PC-9 (cell line): ENCODE measurements around the gene ATP1B4. TPM values are rescaled to one million over a fixed set of nuclear protein-coding genes. Genes with fewer than 3 reads are reported as not detected.

Experiments
- BruUV-seq: library from RNA; stranded (reverse); fragments of 400-500 nt; replicated peaks from 2 replicates; lab custom pipeline; 2021; lab: Mats Ljungman, UMichigan
- CTCF ChIA-PET: fragments of 300-600 bp; sonication (Branson Sonifier 250); formaldehyde crosslinking; loops from one replicate; lab custom pipeline; 2022; ENCODE audit warnings: antibody characterized with exemption; lab: Charles Lee
- POLR2A ChIA-PET: fragments of 300-600 bp; sonication (Branson Sonifier 250); formaldehyde crosslinking; loops from one replicate; lab custom pipeline; 2022; ENCODE audit warnings: antibody characterized with exemption; ENCODE audit not compliant: unreplicated experiment; lab: Charles Lee
- DNase-seq, 2 experiments: peaks; one replicate each; pipeline versions ENCODE4 v3.0.0 to v3.0.0-alpha.2; 2015 to 2022; ENCODE audit warnings: mixed read lengths in 1 of 2
- H2AFZ ChIP-seq: fragments of 200-600 bp; sonication (generic); 2 replicates; pipeline ENCODE4 v1.8.1; 2017; ENCODE audit warnings: antibody characterized with exemption
- H3F3A ChIP-seq: fragments of 200-600 bp; sonication (generic); 2 replicates; pipeline ENCODE4 v1.8.1; 2017; ENCODE audit warnings: antibody characterized with exemption, mild to moderate bottlenecking, low read depth; ENCODE audit not compliant: insufficient read depth
- H3K27ac ChIP-seq: fragments of 200-600 bp; sonication (generic); 2 replicates; pipeline ENCODE4 v1.6.1; 2016; ENCODE audit warnings: mixed run types
- H3K27me3 ChIP-seq: fragments of 200-600 bp; sonication (generic); 2 replicates; pipeline ENCODE4 v1.6.1; 2016; ENCODE audit warnings: low read depth, mixed run types; ENCODE audit not compliant: insufficient read depth
- H3K36me3 ChIP-seq: fragments of 200-600 bp; sonication (generic); 2 replicates; pipeline ENCODE4 v1.6.1; 2016; ENCODE audit warnings: low read depth, mixed run types
- H3K4me1 ChIP-seq: fragments of 200-600 bp; sonication (generic); replicated peaks from 2 replicates; pipeline ENCODE4 v1.6.1; 2016; ENCODE audit warnings: mixed run types; ENCODE audit not compliant: insufficient read depth
- H3K4me2 ChIP-seq: fragments of 200-600 bp; sonication (generic); 2 replicates; pipeline ENCODE4 v1.6.1; 2017; ENCODE audit warnings: mixed run types
- H3K4me3 ChIP-seq: fragments of 200-600 bp; sonication (generic); 2 replicates; pipeline ENCODE4 v1.6.1; 2016; ENCODE audit warnings: mixed run types
- H3K79me2 ChIP-seq: fragments of 200-600 bp; sonication (generic); 2 replicates; pipeline ENCODE4 v1.6.1; 2017; ENCODE audit warnings: low read depth, mixed run types
- H3K9me2 ChIP-seq: fragments of 200-600 bp; sonication (generic); 2 replicates; pipeline ENCODE4 v1.8.1; 2017; ENCODE audit warnings: mild to moderate bottlenecking; ENCODE audit not compliant: insufficient read depth
- H3K9me3 ChIP-seq: fragments of 200-600 bp; sonication (generic); 2 replicates; pipeline ENCODE4 v1.8.1; 2016; ENCODE audit warnings: low read depth; ENCODE audit not compliant: insufficient read depth
- H4K20me1 ChIP-seq: fragments of 200-600 bp; sonication (generic); 2 replicates; pipeline ENCODE4 v1.8.1; 2017; ENCODE audit not compliant: insufficient read depth
- EZH2 ChIP-seq: fragments of 200-600 bp; sonication (generic); IDR thresholded peaks from 2 replicates; pipeline ENCODE4 v1.8.0; 2017; ENCODE audit warnings: antibody characterized with exemption, low read depth
- intact Hi-C: fragments of 100-400 bp; cut with micrococcal nuclease; formaldehyde crosslinking; loops from one replicate; pipeline ENCODE4 v1.10.0; 2022; ENCODE audit not compliant: unreplicated experiment
- total RNA-seq: library from RNA; stranded (reverse); gene quantifications from 2 replicates; pipeline ENCODE4 v1.2.3, GENCODE V29; 2021
- TF ChIP-seq, protein P1 (sequence below): fragments of 200-600 bp; sonication (generic); conservative IDR thresholded peaks from 2 replicates; pipeline ENCODE4 v1.6.1; 2017; ENCODE audit warnings: mixed run types, antibody characterized with exemption, mild to moderate bottlenecking, moderate library complexity

The ATP1B4 gene
- total RNA-seq, 1 experiment from 2014 or later, result not detected

DNA sequence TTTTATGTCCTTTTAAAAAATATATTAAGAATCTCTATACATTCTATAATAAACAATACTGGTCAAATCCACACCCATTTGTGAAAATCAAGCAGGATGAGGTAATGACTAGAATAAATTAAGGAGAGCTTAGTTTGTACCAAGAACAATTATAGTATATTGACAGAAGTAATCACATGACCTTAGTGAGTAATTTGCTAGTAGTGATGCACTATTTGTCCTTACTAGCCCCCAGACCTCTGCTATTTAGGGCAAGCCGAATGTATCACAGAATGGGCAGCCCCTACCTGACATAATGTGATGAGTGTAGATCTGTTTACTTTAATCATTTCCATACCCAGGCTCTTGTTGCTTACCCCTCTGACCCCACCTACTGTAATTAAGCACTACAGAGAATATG, 15.8 kb downstream of the ATP1B4 start:
- Histone ChIP-seq H3K79me2 (no peaks in the 10 kb centered on the region), H3K4me2 (no peak overlapping the region), H3K27ac (no peak overlapping the region), H3K4me3 (no peak overlapping the region), H2AFZ (no peak overlapping the region), H3K27me3 (no peaks in the 10 kb centered on the region), H3K4me1 (no peaks in the 10 kb centered on the region), H3F3A (no peaks in the 10 kb centered on the region), H3K9me2 (no peaks in the 10 kb centered on the region), H4K20me1 (no peaks in the 10 kb centered on the region), H3K36me3 (no peaks in the 10 kb centered on the region), H3K9me3 (no peaks in the 10 kb centered on the region)
- intact Hi-C loops, result no loop called here
- TF ChIP-seq EZH2, result no peak
- TF ChIP-seq, protein P1, sequence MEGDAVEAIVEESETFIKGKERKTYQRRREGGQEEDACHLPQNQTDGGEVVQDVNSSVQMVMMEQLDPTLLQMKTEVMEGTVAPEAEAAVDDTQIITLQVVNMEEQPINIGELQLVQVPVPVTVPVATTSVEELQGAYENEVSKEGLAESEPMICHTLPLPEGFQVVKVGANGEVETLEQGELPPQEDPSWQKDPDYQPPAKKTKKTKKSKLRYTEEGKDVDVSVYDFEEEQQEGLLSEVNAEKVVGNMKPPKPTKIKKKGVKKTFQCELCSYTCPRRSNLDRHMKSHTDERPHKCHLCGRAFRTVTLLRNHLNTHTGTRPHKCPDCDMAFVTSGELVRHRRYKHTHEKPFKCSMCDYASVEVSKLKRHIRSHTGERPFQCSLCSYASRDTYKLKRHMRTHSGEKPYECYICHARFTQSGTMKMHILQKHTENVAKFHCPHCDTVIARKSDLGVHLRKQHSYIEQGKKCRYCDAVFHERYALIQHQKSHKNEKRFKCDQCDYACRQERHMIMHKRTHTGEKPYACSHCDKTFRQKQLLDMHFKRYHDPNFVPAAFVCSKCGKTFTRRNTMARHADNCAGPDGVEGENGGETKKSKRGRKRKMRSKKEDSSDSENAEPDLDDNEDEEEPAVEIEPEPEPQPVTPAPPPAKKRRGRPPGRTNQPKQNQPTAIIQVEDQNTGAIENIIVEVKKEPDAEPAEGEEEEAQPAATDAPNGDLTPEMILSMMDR, result no peak
- ChIA-PET CTCF (interaction anchor here (1.2 kb wide), 1 partner anchor 127 kb away, joined by 3 read pairs; the partner anchor contains the start of gene ZBTB33), POLR2A (no interaction called here)
- no TSS peak for BruUV-seq
- DNase-seq, result no peak

DNA sequence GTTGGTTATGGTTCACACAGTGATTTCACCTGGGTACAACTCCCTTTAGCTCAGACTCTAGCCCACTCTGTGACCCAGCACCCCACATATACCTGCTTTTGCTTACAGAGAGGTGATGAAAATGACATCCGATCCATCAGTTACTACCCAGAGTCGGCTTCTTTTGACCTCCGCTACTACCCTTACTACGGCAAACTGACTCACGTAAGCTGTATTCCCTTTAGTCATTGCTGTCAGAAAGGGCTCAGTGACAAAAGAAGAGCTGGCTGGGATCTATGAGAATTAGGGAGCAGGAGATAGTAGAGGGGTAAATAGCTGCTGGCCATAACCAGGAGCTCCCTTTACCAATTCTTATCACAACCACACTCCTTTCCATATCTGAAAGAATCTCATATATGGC, 16.7 kb downstream of the ATP1B4 start:
- H3K27ac ChIP-seq, result no peak overlapping the region
- no peaks in the 10 kb centered on the region for H3K36me3 ChIP-seq
- ChIA-PET POLR2A (no interaction called here), CTCF (no interaction called here)
- H3K27me3 ChIP-seq, result 0 out of 2 replicates have a peak, but pooled peaks cover 8% of the 10 kb centered on the region
- no peak for DNase-seq
- no TSS peak for BruUV-seq
- H3K4me1 ChIP-seq, result no peaks in the 10 kb centered on the region
- H3K9me3 ChIP-seq, result no peaks in the 10 kb centered on the region
- no peak overlapping the region for H2AFZ ChIP-seq
- no peaks in the 10 kb centered on the region for H3K9me2 ChIP-seq
- intact Hi-C loops, result no loop called here
- H3K79me2 ChIP-seq, result no peaks in the 10 kb centered on the region
- H3K4me2 ChIP-seq, result no peak overlapping the region
- H4K20me1 ChIP-seq, result no peaks in the 10 kb centered on the region
- H3F3A ChIP-seq, result no peaks in the 10 kb centered on the region
- no peak overlapping the region for H3K4me3 ChIP-seq
- TF ChIP-seq, protein P1, result no peak
- no peak for TF ChIP-seq EZH2

GRCh38 chrX:120379937-120380681, 18.2 kb downstream of the ATP1B4 start:
- no peaks in the 10 kb centered on the region for H4K20me1 ChIP-seq
- H3K9me2 ChIP-seq, result no peaks in the 10 kb centered on the region
- DNase-seq, result no peak
- H3K4me1 ChIP-seq, result no peaks in the 10 kb centered on the region
- no peaks in the 10 kb centered on the region for H3F3A ChIP-seq
- no peaks in the 10 kb centered on the region for H3K9me3 ChIP-seq
- H3K4me3 ChIP-seq, result no peak overlapping the region
- CTCF ChIA-PET, result no interaction called here
- H3K36me3 ChIP-seq, result no peaks in the 10 kb centered on the region
- no TSS peak for BruUV-seq
- H2AFZ ChIP-seq, result no peak overlapping the region
- no peak overlapping the region for H3K27ac ChIP-seq
- POLR2A ChIA-PET, result no interaction called here
- H3K4me2 ChIP-seq, result no peak overlapping the region
- intact Hi-C loops, result loop anchor here (5.0 kb wide), 1 partner anchor 107 kb away; no protein-coding TSS in a partner anchor
- peaks cover 23% of the 10 kb centered on the region; the same call in 1 of the 2 replicates for H3K27me3 ChIP-seq
- no peaks in the 10 kb centered on the region for H3K79me2 ChIP-seq
- TF ChIP-seq, protein P1, result no peak
- TF ChIP-seq EZH2, result no peak
